Putamen (tissue), 1 donor: ENCODE results near the gene SLC6A15.

Experiments used
- DNase-seq: peaks from one replicate; pipeline ENCODE4 v3.0.0-alpha.2; 2016; ENCODE audit warnings: low spot score

Gene SLC6A15

DNA sequence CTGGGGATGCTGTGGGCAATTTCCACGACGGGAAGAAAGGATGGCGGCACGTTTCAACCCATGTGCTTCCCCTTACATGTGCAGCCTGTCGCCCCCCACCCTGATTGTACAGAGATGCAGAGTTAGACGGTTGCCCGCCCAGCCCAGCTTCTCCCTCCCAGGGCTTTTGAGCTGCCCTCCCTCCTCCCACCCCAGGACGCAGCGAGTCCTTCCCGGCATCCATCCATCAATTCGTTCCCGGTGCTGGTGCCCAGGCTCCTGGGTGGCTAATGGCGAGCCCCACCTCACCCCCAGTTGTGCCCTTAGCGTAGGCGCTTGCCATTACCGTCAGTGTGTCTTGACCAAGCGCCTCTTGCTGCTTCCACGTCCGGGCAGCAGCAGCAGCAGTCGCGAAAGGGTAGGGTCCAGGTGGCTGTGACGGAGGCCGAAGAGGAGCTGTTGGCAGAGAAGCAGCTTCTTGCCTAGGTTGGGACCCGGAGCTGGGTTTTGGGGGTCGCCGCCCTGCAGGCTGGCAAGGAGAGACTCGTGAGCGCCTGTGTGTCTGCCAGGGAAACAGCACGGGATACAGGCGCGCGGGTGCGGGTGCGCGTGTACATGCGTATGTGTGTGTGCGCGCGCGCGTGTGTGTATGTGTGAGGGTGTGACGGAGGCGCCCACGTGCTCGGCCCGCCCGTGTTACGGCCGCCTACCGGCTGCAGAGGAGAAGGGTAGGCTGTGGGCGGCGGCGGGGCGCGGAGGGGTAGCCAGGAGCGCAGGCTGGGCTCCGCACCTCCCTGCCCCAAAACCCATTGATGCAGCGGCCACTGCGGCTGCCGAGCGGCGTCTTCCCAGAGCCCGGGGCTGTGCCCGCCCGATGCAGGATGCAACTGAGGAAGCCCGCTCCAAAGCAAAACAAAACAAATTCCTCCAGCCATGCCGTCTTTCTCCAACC, at the start of gene SLC6A15:
Gene SLC6A15 (minus strand): TSS at position 602 of the 931 bp plus-strand sequence. CDS start 20,679 bp downstream, outside the sequence.
- peak; percentile 88 for DNase-seq

DNA sequence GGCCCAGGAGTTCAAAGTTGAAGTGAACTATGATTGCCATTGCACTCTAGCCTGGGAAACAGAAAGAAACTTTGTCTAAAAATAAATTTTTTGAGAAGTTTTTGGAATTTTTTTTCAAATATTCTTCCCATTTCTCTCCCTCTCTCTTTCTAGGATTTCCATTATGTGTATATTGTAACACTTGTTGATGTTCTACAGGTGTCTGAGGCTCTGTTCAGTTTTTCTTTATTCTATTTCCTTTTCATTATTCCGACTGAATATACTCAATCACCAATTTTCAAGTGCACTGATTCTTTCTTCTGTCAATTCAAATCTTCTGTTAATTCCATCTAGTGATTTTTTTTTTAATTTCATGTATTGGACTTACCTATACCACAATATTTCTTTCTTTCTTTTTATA, 48.3 kb upstream of the SLC6A15 start:
- DNase-seq, result no peak

DNA sequence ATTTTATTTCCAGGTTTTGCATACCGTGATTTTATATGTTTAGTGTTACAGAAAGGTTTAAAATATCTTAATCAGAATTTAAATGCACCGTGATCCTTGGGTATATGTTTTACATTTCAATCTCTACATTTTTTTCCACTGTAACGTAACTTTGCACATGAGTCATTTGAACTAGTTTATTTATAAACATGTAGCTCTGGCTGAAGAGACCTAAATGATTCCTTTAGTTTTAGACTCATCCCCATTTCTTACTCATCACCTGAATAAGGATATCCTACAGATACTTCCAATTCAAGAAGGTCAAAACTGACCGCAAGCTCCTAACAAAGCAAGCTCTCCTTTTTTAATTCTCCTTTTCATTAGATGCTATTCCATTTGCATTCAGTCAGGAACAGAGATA, 42.7 kb upstream of the SLC6A15 start:
- no peak for DNase-seq

- no peak for DNase-seq
Measured at GRCh38 chr12:84954415-84954814, 41.8 kb upstream of the SLC6A15 start.

- no peak for DNase-seq
Measured at GRCh38 chr12:84950971-84951546, 38.5 kb upstream of the SLC6A15 start.

- DNase-seq, result no peak
Measured at GRCh38 chr12:84946753-84947152, 34.2 kb upstream of the SLC6A15 start.

GRCh38 chr12:84937415-84937814, 24.8 kb upstream of the SLC6A15 start:
- DNase-seq, result no peak

DNA sequence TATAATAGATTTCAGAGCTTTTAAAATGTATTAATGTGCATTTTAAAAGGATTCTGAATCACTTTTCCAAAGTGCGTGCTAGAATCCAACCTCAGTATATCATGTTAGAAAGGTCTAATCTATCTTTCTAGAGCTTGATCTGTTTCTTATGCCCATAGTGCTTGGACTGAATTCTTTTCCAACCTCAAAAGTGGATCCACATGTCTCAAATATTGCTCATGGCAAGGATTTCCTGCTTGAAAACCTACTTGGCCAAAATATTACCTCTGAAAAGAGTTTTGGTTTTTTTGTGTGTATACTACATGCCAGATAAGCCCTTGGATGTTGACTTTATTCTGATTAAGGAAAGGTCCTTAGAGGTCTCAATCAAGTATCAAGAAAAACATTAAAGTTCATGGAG, 16.9 kb upstream of the SLC6A15 start:
- DNase-seq, result no peak

- DNase-seq, result no peak
Measured at GRCh38 chr12:84924981-84925380, 12.4 kb upstream of the SLC6A15 start.

DNA sequence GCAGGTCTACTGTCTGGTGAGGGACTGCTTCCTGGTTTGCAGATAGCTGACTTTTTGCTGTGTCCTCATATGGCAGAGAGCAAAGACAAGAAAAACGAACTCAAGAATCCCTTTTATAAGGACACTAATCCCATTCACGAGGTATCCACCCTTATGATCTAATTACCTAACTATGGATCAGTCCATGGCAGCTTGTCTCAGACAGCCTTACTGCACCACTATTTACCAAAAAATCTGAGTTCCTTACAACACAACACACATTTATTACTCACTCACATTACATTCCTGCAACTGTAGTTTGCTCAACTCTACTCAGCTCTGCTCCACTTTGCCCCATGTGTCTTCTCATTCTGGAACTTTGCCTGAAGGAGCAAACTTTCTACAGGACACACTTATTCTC, 10.1 kb upstream of the SLC6A15 start:
- DNase-seq, result no peak

DNA sequence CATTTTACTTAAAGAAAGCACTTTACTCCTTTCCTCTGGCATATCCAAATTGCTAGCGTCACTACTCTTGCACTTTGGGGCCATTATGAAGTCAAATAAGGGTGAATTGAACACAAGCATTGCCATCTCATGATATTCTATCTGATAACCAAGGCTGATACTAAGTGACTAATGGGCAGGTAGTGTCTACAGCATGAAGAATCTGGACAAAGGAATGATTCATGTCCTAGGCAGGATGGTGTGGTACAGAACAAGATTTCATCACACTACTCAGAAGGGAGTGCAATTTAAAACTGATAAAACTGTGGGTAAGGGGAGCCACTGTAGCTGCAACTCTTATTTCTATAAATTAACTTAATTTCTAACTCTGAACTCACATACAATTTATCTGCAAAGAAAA, 7.7 kb upstream of the SLC6A15 start:
- no peak for DNase-seq

- DNase-seq, result no peak
Measured at GRCh38 chr12:84919271-84919670, 6.7 kb upstream of the SLC6A15 start.

- peak; percentile 21 for DNase-seq
Measured at GRCh38 chr12:84913129-84913515, 523 bp upstream of the SLC6A15 start.

DNA sequence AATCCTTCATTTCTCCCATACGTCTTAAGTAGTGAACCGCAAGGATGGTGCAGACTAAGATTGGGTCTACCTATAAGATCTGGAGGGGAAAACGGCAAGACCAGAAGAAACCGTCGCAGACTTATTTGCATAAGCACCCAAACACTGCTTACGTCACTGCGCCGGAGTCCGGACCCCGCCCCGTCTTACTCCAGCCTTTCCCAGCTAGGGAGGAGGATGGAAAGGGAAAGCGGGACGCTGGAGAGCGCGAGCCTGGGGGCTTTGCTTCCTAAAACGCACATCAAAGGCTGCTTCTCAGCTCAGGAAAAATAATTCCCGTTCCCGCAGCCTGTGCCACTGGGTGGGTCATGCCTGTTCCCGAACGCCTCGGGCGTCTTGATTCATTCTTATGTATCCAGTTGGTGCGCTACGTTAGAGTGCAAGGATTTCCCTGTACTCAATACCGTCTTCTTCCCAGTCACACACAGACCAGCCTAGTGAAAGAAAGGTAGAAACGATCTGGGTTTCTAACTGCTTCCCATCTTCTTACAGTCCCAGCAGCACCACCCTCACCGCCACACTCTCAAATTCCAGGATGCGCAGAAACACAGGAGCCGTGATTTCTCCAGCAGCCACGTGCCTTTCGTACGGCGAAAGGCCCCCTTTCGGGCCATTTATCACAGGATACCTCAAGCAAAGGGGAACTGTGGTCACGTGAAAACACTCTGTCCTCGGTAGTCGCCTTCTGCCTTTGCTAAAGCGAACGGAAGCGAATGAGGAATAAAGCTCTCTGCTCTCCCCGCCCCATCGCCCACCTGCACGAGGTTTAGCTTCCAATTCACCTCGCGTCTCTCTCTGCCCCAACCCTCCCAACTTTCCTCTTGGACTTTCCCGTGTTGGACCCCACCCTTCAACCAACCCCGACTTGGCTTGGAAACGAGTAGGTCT, 1.1 kb downstream of the SLC6A15 start:
- peak; percentile 78 for DNase-seq

DNA sequence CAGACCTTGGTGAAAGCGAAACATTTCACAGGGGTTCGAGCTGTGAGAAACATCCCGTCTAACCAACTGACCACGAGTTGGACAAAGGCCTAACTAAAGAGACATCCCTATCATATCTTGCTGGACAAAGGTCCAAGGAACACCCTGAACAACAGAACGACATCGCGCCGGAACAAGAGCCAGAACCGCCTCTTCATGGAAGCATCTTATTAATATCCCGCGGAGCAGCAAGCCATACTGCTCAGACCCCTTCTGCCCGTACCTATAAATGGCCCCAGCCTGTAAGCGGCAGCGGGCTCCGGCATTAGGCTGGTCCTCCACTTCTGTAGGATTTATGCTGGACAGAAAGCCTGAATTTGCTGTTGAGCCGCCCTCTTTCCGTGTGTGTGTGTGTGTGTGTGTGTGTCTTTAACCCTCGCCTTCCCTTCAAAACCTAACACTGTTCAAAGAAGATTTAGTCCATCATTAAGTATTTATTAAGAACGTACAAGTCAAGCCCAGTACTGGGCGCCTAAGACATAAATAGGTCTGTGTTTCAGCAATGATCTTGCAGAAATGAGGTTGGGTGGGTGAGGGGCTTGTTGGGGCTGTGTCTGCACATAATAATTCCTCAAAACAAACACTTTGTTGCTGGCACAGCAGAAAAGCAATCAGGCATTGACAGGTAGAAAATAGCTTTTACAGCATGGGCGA, 1.9 kb downstream of the SLC6A15 start:
- DNase-seq, result peak; percentile 26

DNA sequence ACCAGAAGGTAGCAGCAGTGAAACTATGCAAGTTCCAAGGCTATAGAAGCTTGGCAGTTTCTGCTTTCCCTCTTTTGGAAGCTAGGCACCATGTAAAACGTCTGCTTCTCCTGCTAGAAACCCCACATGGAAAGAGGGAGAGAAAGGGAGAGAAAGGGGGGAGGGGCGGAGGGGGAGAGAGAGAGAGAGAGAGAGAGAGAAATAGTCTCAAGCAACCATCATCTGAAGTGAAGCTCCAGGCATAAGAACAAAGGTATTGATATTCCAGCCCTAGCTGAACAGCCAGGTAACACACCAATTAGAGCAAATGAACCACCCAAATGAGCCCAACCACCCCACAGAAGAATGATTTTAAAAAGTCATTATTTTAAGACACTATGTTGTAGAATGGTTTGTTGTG, 8.5 kb downstream of the SLC6A15 start:
- no peak for DNase-seq

- DNase-seq, result no peak
Measured at GRCh38 chr12:84891106-84891838, 21.3 kb downstream of the SLC6A15 start.

DNA sequence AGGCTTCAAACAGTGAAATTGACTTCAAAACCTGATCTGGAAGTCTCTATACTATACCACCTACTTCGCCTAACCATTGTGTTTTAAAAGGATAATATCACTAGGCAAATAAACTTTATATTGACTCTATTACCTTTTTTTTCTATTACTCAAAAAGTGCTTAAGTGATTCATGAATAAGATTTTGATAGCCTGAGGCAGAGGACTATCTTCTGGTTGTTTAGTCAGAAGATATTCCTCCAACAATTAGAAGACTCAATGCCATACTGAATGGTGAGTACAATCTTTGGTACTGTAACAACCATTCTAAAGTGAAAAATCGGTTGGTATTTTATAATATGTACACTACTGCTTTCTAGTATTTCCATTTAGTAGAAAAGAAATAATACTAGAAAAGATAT, 22.8 kb downstream of the SLC6A15 start:
- DNase-seq, result no peak

GRCh38 chr12:84888861-84889260, 23.7 kb downstream of the SLC6A15 start:
- no peak for DNase-seq

DNA sequence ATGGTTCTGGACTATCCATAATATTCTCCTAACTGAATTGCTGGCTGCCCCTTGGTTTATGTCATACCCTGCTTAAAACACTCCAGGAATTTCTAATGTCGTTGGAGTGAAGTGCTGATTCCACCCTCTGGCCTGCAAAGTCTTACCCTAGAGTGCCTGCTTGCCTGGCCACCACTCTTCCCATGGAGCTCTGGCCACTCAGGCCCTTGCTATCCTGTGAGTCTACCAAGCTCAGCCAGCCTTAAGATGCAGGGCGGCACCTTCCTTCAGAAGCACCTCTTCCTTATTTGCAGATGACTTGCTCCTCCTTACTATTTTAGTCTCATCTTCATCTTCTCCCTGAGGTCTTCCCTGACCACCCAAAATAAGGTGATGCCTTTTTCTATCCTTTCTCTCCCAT, 35.3 kb downstream of the SLC6A15 start:
- DNase-seq, result no peak

DNA sequence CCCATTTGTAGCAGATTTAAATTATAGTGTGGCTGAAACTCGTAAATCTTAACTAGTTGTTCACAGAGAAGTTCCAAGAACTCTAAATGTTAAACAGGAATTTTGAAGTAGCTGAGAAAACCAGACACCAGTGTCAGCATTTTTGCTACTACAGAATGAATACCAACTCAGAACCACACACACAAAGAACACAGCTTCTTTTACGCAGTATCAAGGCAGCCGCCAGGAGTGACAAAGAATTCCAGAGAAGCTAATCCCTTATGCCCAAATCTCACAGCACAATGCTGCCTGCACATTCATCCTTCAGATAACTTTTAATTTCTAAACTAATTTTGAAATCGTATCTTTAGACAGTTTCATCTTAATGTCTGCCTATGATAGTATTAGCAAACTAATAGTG, 37.4 kb downstream of the SLC6A15 start:
- no peak for DNase-seq
